Erythroblast (primary cell): ENCODE results near the gene SLC27A6.
A peak's percentile ranks its signal among the peaks of the same experiment; 100 is the strongest.

Experiments
- DNase-seq, 2 experiments: peaks; one replicate each; lab custom pipeline; 2025; lab: John Stamatoyannopoulos, UW
- GATA1 ChIP-seq: IDR thresholded peaks from 2 replicates; pipeline ENCODE4 v1.6.1; 2011; ENCODE audit warnings: low read depth, mild to moderate bottlenecking, control low read depth, low read length, moderate library complexity
- POLR2A ChIP-seq: IDR thresholded peaks from 2 replicates; pipeline ENCODE4 v1.6.1; 2011; ENCODE audit warnings: mild to moderate bottlenecking, low read length

Gene SLC27A6

DNA sequence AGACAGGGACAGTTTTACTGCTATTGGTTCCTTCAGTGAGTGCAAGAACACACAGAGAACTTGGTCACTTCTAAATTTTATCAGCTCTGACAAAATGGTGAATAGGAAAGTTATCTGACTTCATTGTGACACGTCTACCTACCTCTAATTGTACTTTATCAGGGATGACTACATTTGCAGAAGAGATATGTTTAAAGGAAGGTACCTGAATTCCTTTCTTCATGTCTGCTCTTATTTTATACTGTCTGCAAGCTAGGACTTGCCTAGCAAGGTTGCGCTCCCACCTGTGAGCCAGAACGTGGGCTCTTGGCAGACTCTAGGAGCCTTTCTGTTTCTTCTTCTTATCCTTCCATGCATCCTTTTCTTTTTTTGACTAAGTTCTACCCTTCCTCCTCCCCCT lies 1.6 kb downstream of the SLC27A6 start:
- no peak for DNase-seq
- no peak for TF ChIP-seq POLR2A
- no peak for TF ChIP-seq GATA1

DNA sequence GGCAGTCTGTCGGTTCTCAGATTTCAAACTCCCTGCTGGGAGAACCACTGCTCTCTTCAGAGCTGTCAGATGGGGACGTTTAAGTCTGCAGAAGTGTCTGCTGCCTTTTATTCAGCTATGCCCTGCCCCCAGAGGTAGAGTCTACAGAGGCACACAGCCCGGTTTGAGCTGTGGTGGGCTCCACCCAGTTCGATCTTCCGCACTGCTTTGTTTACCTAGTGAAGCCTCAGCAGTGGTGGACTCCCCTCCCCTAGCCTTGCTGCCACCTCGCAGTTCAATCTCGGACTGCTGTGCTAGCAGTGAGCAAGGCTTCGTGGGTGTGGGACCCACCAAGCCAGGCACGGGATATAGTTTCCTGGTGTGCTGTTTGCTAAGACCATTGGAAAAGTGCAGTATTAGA lies 8.0 kb downstream of the SLC27A6 start:
- no peak for DNase-seq
- TF ChIP-seq GATA1, result no peak
- no peak for TF ChIP-seq POLR2A

DNA sequence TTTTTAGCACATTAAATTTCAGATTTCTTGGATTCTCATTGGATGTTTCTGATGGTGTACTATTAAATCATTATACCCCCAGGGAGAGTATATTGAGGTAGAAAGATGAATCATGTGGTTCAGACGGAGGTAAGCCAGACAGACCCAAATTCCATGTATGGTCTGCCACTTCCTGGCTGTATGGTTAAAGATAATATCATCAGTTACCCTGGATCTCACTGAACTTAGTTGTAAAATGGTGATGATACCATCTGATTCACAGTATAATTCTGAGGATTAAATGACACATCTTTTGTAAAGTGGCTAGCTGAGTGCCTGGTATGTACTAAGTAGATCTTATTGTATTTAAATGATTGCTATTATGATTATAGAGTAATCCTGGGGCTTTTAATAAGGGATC lies 9.3 kb downstream of the SLC27A6 start:
- TF ChIP-seq GATA1 (no peak), POLR2A (no peak)
- no peak for DNase-seq

DNA sequence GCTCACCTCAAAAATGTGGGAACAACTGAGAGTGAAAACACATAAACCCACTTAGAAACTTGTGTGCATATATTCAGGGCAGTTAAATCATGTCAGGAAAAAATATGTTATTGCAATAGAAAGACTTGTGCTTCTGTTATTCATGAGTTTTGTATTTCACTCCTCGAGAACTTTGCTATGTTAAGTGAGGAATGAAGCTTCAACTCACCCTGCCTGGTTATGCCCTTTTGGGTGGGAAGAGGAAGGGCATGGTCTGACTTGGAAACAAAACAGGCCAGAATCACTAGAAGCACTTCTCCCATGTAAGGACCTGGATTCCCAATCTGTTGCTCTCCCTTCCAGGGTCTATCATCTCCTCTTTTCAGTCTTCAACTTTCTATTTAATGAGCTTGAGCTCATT lies 14.5 kb downstream of the SLC27A6 start:
- no peak for TF ChIP-seq GATA1
- no peak for DNase-seq

DNA sequence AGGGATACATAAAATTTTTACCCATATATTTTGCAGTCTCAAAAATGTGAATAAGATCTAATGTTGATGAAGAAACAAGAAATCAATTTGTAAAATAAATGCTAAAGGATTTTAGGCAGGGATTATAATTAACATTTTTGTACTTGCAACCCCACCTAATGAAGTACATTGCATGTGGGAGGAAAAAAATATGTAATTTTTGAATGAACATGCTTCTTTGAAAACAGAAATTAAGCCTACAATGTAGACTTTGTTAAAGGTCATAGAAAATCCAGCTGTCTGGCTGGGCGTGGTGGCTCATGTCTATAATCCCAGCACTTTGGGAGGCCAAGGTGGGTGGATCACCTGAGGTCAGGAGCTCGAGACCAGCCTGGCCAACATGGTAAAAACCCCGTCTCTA lies 15.6 kb downstream of the SLC27A6 start:
- DNase-seq, result no peak
- no peak for TF ChIP-seq GATA1
- TF ChIP-seq POLR2A, result no peak

DNA sequence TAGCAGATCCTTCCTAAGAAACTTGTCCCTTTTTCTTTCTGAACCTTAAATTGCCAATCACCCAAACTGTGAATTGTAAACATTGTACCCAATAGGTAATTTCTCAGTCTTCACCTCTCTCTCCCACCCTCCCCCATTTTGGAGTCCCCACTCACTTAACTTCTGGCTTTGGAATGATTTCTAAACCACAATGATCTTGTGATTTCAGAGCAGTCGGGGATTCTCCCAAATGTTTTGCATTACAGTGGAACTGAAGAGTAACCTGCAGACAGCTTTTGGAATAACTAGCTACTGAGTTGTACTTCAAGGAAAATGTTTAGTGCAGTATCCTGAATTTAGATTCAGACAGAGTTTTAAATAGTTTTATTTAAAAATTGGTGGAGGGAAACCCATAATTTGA lies 19.2 kb downstream of the SLC27A6 start:
- no peak for TF ChIP-seq POLR2A
- no peak for TF ChIP-seq GATA1
- no peak for DNase-seq

DNA sequence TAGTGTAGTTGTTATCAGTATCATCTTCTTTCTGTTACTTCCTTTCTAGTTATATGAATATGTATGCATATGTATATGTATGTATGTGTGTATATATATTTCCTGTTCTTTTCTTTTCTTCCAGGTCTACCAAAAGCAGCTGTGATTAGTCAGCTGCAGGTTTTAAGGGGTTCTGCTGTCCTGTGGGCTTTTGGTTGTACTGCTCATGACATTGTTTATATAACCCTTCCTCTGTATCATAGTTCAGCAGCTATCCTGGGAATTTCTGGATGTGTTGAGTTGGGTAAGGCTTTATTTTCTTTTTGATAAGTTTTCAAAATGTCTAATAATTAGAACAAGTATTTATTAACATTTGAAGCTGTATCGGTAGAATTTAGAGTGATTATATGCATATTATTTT lies 23.2 kb downstream of the SLC27A6 start:
- no peak for TF ChIP-seq GATA1
- no peak for TF ChIP-seq POLR2A
- no peak for DNase-seq

DNA sequence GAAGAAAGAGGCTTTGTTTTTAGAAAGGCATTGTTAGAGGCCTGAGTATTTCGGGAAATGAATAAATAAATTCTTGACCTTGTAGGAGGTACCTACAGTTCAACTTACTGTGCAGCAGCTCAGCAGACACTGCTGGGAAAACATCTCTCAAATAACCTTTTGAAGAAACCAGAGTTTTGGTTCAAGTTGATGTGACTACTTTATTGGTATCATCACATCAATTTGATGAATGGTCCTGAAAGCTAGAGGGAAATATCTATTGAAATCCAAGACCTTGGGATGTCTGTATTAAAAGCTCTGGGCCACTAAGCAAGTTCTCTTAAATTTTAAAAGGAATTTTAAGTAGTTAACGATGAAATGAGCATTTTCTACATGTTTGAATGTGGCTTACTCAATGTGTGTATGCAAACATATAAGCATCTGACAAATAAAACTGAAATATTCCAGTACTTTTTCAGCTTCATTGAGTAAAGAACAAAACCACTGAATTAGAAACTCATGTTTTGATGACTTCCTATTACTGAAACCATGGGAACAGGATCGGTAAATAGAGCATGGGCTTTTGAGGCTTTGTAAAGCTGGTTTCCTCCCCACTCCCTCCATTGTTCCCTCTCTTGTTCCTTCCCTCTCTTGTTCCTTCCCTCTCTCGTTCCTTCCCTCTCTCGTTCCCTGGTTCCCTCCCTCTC lies 36.7 kb downstream of the SLC27A6 start:
- no peak for TF ChIP-seq GATA1
- DNase-seq, result no peak

DNA sequence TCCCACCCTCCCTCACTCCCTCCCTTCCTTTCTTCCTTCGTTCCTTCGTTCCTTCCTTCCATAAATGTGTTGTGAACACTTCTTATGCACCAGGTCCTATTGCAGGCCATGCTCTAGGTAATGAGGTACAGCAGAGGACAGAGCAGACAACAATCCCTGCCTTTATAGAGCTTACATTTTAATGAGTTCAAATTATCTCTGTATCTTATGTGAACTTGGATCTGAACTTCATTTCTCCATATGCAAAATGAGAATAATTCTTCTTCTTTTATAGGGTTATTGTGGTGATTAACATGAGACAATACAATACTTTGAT lies 37.2 kb downstream of the SLC27A6 start:
- DNase-seq, result no peak
- TF ChIP-seq GATA1 (no peak), POLR2A (no peak)

DNA sequence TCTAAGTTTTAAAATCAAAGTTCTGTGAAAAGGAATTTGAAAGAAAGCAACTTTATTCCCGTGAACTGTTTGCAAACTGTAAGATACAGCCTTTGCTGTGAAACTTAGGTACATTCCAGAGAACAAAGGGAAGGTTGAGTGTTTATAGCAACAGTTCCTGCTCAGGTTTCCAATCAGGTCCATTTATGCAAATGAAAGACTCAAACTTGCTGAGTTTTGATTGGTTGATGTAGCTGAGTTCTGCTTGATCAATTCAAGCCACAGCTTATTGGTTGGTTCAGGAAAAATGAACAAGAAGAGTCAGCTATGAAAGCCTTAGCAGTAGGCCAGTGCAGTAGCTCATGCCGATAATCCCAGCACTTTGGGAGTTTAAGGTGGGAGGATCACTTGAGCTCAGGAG lies 37.9 kb downstream of the SLC27A6 start:
- TF ChIP-seq GATA1 (no peak), POLR2A (no peak)
- no peak for DNase-seq

DNA sequence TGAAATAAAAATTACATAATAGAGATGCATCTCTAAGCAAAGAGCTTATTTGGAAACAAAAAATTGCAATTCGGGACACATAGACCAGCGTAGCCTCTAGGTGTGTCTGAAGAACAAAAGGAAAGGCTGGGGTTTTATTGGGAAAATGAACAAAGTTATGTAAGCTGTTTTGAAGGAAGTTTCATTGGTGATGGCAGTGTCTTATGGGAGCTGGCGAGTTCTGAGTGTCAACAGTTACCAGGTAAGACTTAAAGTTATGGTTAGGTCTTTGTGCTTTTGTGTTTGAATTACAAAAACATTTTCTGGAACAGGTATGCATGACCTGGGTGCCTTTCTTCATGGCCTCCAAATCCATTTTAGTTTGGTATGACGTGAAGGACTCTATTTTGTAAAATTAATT lies 48.9 kb downstream of the SLC27A6 start:
- DNase-seq, result no peak
- no peak for TF ChIP-seq POLR2A

DNA sequence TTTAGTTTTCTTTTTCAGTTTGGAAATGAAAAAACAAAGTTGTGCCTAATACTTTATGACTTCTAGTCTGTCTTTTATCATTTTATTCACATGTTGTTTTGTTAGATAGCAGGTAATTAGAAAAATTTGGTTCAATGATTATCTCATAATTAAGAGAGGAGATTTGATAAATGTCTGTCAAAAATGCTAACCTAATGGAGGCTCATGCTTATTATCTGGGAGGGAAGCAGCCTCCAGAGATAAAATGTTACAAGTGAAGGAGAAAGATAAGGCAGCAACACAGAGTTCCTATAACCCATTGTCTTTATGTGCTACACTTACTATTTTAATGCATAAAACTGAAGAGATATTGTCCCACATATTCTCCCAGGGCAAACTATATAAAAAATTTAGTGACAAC lies 53.5 kb downstream of the SLC27A6 start:
- peak; percentile 5 to 69 for DNase-seq
- TF ChIP-seq GATA1 (no peak), POLR2A (no peak)

DNA sequence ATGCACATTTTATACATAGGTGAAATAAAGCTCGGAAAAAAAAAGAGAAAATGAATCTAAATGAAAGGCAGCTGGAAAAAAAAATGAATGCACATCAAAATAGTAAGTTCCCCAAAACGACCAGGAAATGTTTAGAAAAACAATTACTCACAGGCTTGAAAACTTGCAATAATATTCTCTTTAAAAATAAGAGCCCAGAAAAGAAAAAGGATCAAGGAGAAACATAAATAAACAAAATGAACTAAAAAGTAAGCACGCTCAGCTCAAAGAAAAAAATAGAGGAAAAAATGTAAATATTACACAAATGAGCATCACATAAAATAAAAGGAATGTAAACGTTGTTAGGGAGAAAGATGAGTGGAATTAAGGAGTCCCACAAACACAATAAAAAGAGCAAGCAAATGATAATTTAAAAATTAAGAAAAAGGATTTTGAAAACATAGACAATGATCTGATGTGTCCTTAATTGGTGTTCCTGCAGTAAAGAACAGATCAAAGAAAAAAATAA lies 54.2 kb downstream of the SLC27A6 start:
- TF ChIP-seq GATA1, result no peak
- no peak for DNase-seq

DNA sequence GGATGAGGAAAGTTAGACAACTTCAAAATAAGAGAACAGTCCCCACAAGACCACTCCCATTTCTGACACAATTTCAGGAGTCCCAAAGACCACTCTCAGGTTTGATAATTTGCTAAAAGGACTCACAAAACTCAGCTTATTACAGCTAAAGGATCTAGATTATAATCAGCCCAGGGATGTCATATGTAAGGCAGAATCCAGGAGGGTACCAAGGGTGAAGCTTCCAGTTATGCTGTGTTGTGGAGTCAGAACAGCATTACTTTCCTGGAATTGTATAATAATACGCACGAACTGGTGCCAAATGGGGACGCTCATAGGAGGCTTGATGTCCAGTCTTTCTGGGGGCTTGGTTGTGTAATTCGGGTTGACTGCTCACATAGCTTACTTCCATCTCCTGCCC lies 55.4 kb downstream of the SLC27A6 start:
- TF ChIP-seq POLR2A, result no peak
- TF ChIP-seq GATA1, result no peak
- no peak for DNase-seq

DNA sequence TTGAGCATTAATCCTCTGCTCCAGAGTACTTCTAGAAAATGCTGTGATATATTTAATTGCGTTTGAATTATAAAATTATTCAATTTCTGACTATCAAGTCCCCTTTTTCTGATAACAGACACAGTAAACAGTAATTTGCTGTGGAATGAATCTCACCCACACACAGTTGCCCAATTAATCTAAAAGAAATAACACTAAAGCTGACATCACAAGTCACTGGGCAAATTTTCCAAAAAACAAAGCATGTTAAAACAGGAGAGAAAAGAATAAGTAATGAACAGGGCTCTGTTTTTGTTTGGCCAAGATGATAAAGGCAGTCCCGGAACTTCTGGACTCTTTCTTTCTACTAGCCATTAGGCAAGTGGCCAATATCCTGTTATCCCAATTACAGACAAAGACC lies 56.5 kb downstream of the SLC27A6 start:
- TF ChIP-seq GATA1 (no peak), POLR2A (no peak)
- no peak for DNase-seq
